NCI-H2171 treated with DMSO at 0.1 percent for 48 hours (cell line): ENCODE measurements around the gene NAA10.

Source experiments
- DNase-seq: peaks from one replicate; lab custom pipeline; 2025; lab: John Stamatoyannopoulos, UW

The NAA10 gene

GRCh38 chrX:153908219-153908860, 26.5 kb downstream of the NAA10 start:
- peak; percentile 53 for DNase-seq

GRCh38 chrX:153907456-153907855, 27.4 kb downstream of the NAA10 start:
- no peak for DNase-seq

- DNase-seq, result no peak
Observed at GRCh38 chrX:153906126-153906917, 28.5 kb downstream of the NAA10 start.

- DNase-seq, result no peak
Observed at GRCh38 chrX:153905481-153906095, 29.2 kb downstream of the NAA10 start.

- DNase-seq, result no peak
Observed at GRCh38 chrX:153903991-153904957, 30.6 kb downstream of the NAA10 start, which contains the start of gene AVPR2. TSS of gene AVPR2 (plus strand) at chrX:153904673. CDS start at chrX:153905146, 473 bp downstream.

GRCh38 chrX:153903238-153903980, 31.4 kb downstream of the NAA10 start:
- no peak for DNase-seq

GRCh38 chrX:153902385-153902784, 32.5 kb downstream of the NAA10 start:
- DNase-seq, result no peak

- DNase-seq, result no peak
Observed at GRCh38 chrX:153901753-153902140, 33.1 kb downstream of the NAA10 start.

GRCh38 chrX:153900831-153901752, 33.7 kb downstream of the NAA10 start:
- DNase-seq, result peak; percentile 88

GRCh38 chrX:153897899-153898298, 36.9 kb downstream of the NAA10 start:
- peak; percentile 85 for DNase-seq

- no peak for DNase-seq
Observed at GRCh38 chrX:153889123-153889522, 45.7 kb downstream of the NAA10 start.

GRCh38 chrX:153888344-153888743, 46.5 kb downstream of the NAA10 start:
- DNase-seq, result no peak

- DNase-seq, result no peak
Observed at GRCh38 chrX:153887385-153887784, 47.5 kb downstream of the NAA10 start.

- no peak for DNase-seq
Observed at GRCh38 chrX:153886915-153887314, 47.9 kb downstream of the NAA10 start.

GRCh38 chrX:153885968-153886903, 48.6 kb downstream of the NAA10 start, which contains the start of gene L1CAM:
TSS of gene L1CAM (minus strand) at chrX:153886173. CDS start at chrX:153875836, 10,337 bp downstream.
- DNase-seq, result no peak

- DNase-seq, result peak; percentile 49
Observed at GRCh38 chrX:153885208-153885787, 49.5 kb downstream of the NAA10 start.

GRCh38 chrX:153884590-153884989, 50.2 kb downstream of the NAA10 start:
- DNase-seq, result peak; percentile 74

GRCh38 chrX:153884136-153884535, 50.7 kb downstream of the NAA10 start:
- peak; percentile 74 for DNase-seq
